T47D (cell line): ENCODE data around the gene UNG.

Source experiments
- DNase-seq, 2 experiments: peaks; one replicate each; pipeline versions ENCODE4 v3.0.0 to v3.0.0-alpha.2; 2011 to 2012; ENCODE audit warnings: low read depth in 1 of 2, low spot score in 1 of 2
- JUND ChIP-seq: IDR thresholded peaks from 2 replicates; pipeline ENCODE4 v1.6.1; 2012; ENCODE audit warnings: low read depth
- in situ Hi-C: cut with HindIII; loops from 2 replicates; pipeline ENCODE4 v1.10.0; 2016; ENCODE audit warnings: low sequenced_read_pairs, low pct_unique_long_range_greater_than_20kb

UNG gene

DNA sequence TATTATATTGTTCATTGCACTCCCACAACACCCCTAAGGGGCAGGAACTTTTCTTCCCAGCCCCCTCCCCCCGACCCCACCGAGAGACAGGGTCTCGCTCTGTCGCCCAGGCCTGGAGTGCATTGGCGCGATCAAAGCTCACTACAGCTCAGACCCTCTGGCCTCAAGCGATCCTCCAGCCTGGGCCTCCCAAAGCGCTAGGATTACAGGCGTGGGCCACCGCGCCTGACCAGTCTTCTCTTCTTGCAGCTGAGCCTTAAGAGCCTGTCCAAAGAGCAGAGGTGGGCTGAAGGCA lies 310 bp upstream of the UNG start:
- no peak for DNase-seq
- TF ChIP-seq JUND = no peak
- in situ Hi-C loops = no loop called here

DNA sequence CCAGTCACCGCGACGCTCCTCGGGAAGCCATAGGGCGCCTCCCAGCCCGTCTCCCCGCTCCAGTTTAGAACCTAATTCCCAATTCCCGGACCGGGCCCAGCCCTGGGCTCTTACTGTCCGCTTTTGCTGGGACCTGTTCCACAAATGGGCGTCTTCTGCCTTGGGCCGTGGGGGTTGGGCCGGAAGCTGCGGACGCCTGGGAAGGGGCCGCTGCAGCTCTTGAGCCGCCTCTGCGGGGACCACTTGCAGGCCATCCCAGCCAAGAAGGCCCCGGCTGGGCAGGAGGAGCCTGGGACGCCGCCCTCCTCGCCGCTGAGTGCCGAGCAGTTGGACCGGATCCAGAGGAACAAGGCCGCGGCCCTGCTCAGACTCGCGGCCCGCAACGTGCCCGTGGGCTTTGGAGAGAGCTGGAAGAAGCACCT lies 797 bp downstream of the UNG start:
- in situ Hi-C loops = no loop called here
- peak; percentile 22 to 72 for DNase-seq
- TF ChIP-seq JUND = no peak

DNA sequence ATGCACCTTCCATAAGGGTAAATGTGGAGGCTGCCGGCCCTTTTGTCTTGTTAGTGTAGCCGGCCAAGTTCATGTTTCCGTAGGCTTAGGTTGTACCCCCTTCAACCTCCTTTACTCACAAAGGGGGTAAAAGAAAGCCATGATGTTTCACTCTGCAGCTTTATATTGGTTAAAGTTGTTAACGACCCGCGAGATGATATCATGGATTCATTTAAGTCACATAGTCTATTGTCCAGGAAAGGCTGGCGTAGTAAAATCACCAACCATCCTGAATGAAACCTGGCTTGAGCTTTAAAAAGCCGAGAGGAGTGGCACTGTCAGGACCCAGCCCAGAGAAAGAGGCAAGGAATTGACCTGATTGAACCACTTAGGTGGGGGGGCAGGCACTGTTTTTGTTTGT lies 1.3 kb downstream of the UNG start:
- TF ChIP-seq JUND = no peak
- in situ Hi-C loops = no loop called here
- no peak for DNase-seq

DNA sequence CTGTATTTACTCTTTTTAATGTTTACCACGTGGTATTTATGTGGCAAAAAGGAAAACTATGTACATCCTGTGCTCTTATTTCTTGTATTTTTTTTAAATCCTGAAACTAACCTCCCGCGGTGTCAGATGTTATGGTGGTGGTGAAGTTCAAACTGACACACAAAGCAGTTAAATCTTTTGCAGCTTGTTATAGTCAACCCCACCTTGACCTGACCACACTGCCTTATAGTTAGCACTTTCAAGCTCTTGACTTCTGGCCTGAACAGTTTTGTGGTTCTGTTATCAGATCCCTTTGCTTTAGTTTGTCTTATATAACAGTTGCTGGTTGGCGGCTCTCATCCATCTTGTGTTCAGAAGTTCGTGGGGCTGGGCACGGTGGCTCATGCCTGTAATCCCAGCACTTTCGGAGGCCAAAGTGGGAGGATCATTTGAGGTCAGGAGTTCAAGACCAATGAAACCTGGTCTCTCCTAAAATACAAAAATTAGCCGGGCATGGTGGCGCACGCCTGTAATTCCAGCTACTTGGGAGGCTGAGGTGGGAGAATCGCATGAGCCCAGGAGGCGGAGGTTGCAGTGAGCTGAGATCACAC lies 2.1 kb downstream of the UNG start:
- TF ChIP-seq JUND = no peak
- in situ Hi-C loops = no loop called here
- DNase-seq = no peak

DNA sequence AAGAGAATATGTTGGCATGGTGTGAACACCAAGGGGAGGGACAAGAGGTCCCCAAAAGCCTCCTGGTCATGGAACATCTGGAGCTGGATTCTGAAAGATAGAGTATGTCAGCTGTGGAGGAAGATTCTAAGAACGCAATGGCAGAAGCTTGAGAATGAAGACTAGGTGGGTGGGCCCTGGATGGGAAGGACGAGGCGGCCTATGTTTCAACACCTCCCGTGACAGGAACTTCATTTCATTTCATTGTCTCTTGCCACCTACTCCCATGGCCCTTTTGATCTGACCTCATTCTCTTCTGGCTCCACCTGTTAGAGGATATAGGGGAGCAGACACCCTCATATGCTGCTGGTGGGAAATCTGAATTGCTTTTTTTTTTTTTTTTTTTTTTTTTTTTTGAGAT lies 3.3 kb downstream of the UNG start:
- in situ Hi-C loops = no loop called here
- no peak for DNase-seq
- TF ChIP-seq JUND = no peak

DNA sequence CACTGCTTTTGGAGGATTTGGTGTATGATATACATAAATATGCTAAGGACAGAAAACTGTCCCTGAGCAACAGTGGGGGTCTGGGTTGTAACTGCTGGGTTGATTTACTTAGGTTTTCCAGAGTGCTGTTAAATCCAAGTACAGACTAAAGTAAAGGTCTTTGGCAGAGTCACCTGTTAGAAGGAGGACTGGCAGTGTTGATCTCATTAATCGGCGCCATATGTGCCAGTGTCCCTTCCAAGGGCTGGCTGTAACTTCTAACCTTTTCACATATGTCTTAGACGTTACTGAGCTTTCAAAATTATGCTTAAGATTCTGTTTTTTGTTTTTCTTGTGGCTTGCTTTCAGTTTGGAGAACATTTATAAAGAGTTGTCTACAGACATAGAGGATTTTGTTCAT lies 5.1 kb downstream of the UNG start:
- in situ Hi-C loops = no loop called here
- DNase-seq = no peak
- TF ChIP-seq JUND = no peak

DNA sequence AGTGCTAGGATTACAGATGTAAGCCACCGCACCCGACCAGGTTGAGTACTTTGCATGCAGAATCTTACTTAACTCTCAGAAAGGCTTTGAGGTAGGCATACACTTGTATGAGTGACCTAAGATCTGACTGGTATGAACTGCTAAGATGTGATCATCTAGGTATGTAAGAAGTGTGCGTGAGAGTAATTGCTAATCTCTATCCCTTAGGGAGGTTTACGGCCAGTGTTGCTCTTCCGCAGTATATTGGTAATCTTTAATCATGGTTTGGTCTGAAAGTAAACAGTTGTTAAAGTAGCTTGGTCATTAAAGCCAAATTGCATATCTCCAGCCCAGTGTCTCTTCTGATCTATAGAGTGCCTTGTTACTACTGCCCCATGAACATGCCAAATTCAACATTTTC lies 7.8 kb downstream of the UNG start:
- in situ Hi-C loops = no loop called here
- no peak for DNase-seq
- TF ChIP-seq JUND = no peak

DNA sequence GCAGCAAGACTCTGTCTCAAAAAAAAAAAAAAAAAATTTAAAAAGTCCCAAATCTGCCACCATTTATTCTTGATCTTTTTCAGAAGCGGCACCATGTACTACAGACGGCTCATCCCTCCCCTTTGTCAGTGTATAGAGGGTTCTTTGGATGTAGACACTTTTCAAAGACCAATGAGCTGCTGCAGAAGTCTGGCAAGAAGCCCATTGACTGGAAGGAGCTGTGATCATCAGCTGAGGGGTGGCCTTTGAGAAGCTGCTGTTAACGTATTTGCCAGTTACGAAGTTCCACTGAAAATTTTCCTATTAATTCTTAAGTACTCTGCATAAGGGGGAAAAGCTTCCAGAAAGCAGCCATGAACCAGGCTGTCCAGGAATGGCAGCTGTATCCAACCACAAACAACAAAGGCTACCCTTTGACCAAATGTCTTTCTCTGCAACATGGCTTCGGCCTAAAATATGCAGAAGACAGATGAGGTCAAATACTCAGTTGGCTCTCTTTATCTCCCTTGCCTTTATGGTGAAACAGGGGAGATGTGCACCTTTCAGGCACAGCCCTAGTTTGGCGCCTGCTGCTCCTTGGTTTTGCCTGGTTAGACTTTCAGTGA lies 12.5 kb downstream of the UNG start:
- DNase-seq = no peak
- in situ Hi-C loops = no loop called here

DNA sequence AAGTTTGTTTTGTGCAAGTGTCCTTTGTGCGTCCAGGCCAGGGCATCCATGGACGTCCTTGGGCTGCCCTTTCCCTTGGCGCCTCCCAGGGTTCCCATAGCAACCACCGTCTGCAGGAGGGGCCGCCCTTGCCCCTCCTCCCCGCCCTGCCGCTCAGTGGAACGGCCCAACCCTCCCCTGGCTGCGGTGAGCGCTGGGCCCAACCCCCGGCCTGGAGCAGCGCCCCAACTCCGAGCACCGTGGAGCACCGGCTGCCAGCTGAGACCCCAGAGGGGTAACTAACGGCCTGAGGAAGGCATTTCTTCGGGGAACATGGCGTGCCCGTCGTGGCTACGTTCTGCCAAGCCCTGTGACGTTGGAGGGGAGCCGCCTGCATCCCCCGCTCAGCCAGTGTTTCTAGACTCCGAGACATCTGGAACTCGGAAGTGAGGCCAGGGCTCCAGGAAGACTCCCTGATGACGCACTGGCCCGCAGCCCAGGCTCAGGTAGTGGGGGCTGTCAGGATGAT lies 13.6 kb downstream of the UNG start:
- DNase-seq = no peak
- in situ Hi-C loops = no loop called here
- no peak for TF ChIP-seq JUND

More for the DNA sequence above, 12.5 kb downstream of the UNG start:
- TF ChIP-seq JUND = no peak

DNA sequence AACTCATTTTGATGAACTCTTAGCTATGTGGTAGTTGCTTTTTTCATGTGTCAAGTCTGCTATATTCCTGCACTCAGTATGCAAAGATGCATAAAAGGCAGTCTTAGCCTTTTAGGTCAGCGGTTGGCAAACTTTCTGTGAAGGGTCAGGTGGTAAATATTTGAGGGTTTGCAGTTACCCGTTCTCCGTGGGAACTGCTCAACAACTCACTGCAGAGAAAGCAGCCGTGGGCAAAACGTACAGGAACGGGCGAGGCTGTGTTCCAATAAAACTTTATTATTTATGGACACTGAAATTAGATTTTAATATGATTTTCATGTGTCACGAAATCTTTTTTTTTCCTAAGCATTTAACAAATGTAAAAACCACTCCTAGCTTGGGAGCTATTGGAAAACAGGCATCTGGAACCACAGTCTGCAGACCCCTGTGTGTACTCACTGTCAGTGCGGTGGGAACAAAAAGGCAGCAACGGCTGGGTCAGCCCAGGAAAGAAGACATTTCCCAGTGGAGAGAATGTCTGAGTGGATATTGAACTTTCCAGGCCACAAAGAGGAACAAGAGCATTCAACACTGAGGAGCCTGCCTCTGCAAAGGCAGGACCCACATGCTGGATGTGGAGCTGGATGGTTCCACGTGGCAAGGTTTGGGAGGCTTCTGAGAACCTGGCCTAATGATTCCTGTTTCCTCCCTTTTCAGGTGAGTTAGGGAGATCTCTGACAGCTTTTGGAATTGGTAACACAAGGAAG lies 15.5 kb downstream of the UNG start:
- DNase-seq = no peak
- in situ Hi-C loops = no loop called here

DNA sequence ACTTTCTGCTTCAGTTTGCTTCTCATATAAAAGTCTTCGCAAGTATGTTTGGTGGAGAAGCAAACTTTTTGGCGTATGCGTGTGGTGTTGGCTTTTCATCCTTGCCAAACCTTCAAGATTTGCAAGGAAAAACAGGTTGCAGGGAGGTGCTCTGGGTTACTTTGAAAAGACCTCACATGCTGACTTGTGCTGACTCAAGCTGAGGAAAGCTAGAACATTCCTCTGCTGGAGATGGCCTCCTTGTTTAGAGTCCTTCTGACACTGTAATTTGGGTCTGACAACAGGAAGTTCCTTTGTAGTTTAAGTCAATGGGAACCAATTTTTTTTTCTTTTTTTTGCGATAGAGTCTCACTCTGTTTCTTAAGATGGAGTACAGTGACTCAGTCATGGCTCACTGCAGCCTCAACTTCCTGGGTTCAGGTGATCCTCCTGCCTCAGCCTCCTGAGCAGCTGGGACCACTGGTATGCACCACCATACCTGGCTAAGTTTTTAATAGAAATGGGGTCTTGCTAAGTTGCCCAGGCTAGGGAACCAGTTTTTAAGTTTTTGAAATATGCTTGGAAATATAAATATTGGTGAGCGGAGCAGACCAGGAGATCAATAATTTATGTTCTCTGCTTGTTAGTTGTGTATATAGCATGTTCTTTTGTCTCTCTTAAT lies 16.4 kb downstream of the UNG start:
- no peak for DNase-seq
- in situ Hi-C loops = no loop called here
- no peak for TF ChIP-seq JUND

More for the DNA sequence above, 15.5 kb downstream of the UNG start:
- no peak for TF ChIP-seq JUND

DNA sequence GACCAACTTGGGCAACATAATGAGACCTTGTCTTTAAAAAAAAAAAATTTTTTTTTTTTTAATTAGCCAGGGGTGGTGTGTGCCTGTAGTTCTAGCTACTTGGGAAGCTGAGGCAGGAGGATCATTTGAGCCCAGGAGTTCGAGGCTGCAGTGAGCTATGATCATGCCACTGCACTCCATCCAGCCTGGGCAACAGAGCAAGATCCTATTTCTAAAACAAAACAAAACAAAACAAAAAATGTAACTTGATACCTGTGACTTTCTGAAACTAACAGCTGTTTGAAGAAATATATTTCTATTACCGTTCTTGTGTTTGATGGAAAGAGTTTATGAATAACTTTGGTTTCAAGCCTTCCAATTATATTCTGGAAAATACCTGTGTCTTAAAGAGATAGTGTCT lies 17.2 kb downstream of the UNG start:
- in situ Hi-C loops = no loop called here
- DNase-seq = no peak
- no peak for TF ChIP-seq JUND

DNA sequence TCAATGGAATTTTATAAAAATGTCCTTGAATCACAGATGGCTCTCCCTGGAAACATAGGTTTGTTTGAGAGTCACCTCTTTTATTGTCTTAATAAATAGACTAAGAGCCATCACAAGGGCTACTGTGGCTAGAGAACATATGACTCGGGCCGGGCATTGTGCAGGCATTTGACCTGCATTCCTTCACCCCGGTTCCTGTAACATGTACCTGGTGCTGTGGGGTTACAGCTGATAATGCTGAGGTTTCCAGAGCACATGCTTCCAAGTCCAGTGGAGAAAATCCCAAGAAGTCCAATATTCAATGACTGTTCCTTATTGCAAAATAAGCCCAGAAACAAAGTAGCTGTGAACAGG lies 18.0 kb downstream of the UNG start:
- DNase-seq = no peak
- in situ Hi-C loops = no loop called here
- no peak for TF ChIP-seq JUND
